Activated CD8-positive, alpha-beta T cell treated with anti-CD3 and anti-CD28 coated beads for 36 hours (primary cell): Measurements from ENCODE around the gene HCFC1. TPM values are rescaled to one million over a fixed set of nuclear protein-coding genes. Genes with fewer than 3 reads are reported as not detected.

Experiments used
- ATAC-seq: fragments of 200-7000 bp; cut with Tn5 transposase; one replicate; pipeline ENCODE4 v1.10.0; 2021; ENCODE audit warnings: mild to moderate bottlenecking, moderate library complexity
- CTCF ChIA-PET: fragments of 350-600 bp; sonication (Branson Sonifier 250); formaldehyde crosslinking; loops from one replicate; lab custom pipeline; 2021; ENCODE audit warnings: antibody characterized with exemption; lab: Charles Lee
- POLR2A ChIA-PET: fragments of 350-600 bp; sonication (Branson Sonifier 250); formaldehyde crosslinking; loops from one replicate; lab custom pipeline; 2021; ENCODE audit warnings: antibody characterized with exemption; lab: Charles Lee
- DNase-seq: peaks from one replicate; pipeline ENCODE4 v3.0.0-alpha.2; 2020
- H3K27ac Mint-ChIP-seq: one replicate; pipeline ENCODE4 v1.8.0; 2021; ENCODE audit warnings: mild to moderate bottlenecking, mixed read lengths
- H3K27me3 Mint-ChIP-seq: one replicate; pipeline ENCODE4 v1.8.0; 2021; ENCODE audit warnings: mixed read lengths
- H3K36me3 Mint-ChIP-seq: one replicate; pipeline ENCODE4 v1.8.0; 2021; ENCODE audit warnings: low read depth, mixed read lengths
- H3K4me1 Mint-ChIP-seq: one replicate; pipeline ENCODE4 v1.8.0; 2021; ENCODE audit warnings: low read depth, mixed read lengths
- H3K4me3 Mint-ChIP-seq: one replicate; pipeline ENCODE4 v1.8.0; 2021; ENCODE audit warnings: mild to moderate bottlenecking, moderate library complexity, mixed read lengths
- H3K9me3 Mint-ChIP-seq: one replicate; pipeline ENCODE4 v1.8.0; 2021; ENCODE audit warnings: mixed read lengths
- CTCF ChIP-seq: fragments of 200-600 bp; IDR thresholded peaks from one replicate; pipeline ENCODE4 v1.8.0; 2022; ENCODE audit warnings: antibody characterized with exemption, mild to moderate bottlenecking
- intact Hi-C: fragments of 100-400 bp; cut with micrococcal nuclease; formaldehyde crosslinking; loops from one replicate; pipeline ENCODE4 v1.10.0; 2022
- total RNA-seq, 2 experiments: library from RNA; stranded (reverse); gene quantifications; one replicate each; pipeline ENCODE4 v1.2.3, GENCODE V29; 2021

Gene HCFC1
- total RNA-seq, 2 experiments from 2014 or later = 115 to 116 TPM

DNA sequence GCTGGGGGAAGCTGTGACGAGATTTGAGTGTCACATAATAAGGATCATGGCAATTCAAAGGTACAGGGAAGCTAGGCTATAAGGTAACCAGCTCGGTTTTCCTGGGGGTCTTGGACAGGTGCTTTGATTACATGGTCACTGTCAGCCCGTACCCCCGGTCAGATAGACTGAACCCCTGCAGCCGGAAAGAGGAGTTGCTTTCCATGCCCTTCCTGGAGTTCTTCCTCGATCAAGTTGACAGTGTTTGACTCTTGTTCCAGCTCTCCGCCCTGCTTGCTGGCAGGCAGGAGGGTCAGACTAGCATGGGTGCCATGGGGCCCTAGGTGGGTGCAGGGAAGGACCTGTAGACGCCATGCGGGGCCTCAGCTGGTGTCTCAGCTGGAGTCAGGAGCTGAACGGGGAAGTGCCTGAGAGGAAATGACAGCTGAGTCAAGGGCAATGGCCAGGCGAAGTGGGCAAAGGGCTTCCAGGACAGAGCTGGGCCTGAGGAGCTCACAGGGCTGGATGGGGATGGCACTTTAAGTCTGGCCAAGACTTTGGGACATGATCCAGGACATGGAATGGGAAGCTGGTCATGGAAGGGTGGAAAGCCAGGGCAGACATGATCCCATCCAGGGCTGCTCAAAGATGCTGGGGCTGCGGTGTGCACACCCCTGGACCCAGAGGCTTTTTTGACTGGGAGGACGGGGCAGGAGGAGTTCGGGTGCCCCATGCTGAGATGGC, 2.5 kb upstream of the HCFC1 start:
- intact Hi-C loops = no loop called here
- no peaks in the 10 kb centered on the region for H3K27me3 Mint-ChIP-seq

GRCh38 chrX:153973127-153974002, 1.7 kb upstream of the HCFC1 start:
- peak overlapping the region; percentile 98 for H3K27ac Mint-ChIP-seq
- H3K9me3 Mint-ChIP-seq = no peaks in the 10 kb centered on the region
- no peaks in the 10 kb centered on the region for H3K27me3 Mint-ChIP-seq
- no peak for TF ChIP-seq CTCF
- ATAC-seq (no peak), DNase-seq (no peak)
- intact Hi-C loops = no loop called here
- peak overlapping the region; percentile 88 for H3K4me3 Mint-ChIP-seq
- peaks cover 15% of the 10 kb centered on the region for H3K4me1 Mint-ChIP-seq
- H3K36me3 Mint-ChIP-seq = peaks cover 27% of the 10 kb centered on the region
- ChIA-PET CTCF (interaction anchor here (0.9 to 1.3 kb wide), 2 partner anchors 39 to 41 kb away, joined by 3 to 4 read pairs; no protein-coding TSS in a partner anchor), POLR2A (interaction anchor here (0.7 to 12.0 kb wide), 9 partner anchors 8 to 467 kb away, joined by 3 to 105 read pairs (median 3); partner anchors contain the start of gene ARHGAP4)

More for the DNA sequence above, 2.5 kb upstream of the HCFC1 start:
- DNase-seq (no peak), ATAC-seq (no peak)
- POLR2A ChIA-PET = interaction anchor here (0.7 to 12.0 kb wide), 6 partner anchors 7 to 353 kb away, joined by 3 to 105 read pairs (median 13); partner anchors contain the start of gene ARHGAP4
- Mint-ChIP-seq H3K4me1 (peaks cover 15% of the 10 kb centered on the region), H3K9me3 (no peaks in the 10 kb centered on the region), H3K27ac (peak overlapping the region; percentile 98), H3K36me3 (peaks cover 21% of the 10 kb centered on the region), H3K4me3 (peak overlapping the region; percentile 88)
- CTCF ChIA-PET = interaction anchor here (0.9 to 1.3 kb wide), 2 partner anchors 39 to 40 kb away, joined by 3 to 4 read pairs; no protein-coding TSS in a partner anchor
- TF ChIP-seq CTCF = no peak

- peak; percentile 55 for ATAC-seq
- DNase-seq = peak; percentile 93
- peaks cover 17% of the 10 kb centered on the region for H3K4me1 Mint-ChIP-seq
- no peaks in the 10 kb centered on the region for H3K9me3 Mint-ChIP-seq
- H3K27ac Mint-ChIP-seq = peak within 1 kb of the TSS; percentile 100
- intact Hi-C loops = no loop called here
- no peaks in the 10 kb centered on the region for H3K27me3 Mint-ChIP-seq
- ChIA-PET POLR2A (interaction anchor here (1.0 to 12.0 kb wide), 10 partner anchors 9 to 468 kb away, joined by 3 to 105 read pairs (median 9); partner anchors contain the start of genes ARHGAP4 and RPL10), CTCF (interaction anchor here (1.3 kb wide), 1 partner anchor 42 kb away, joined by 4 read pairs; no protein-coding TSS in a partner anchor)
- peak within 1 kb of the TSS; percentile 93 for H3K4me3 Mint-ChIP-seq
- H3K36me3 Mint-ChIP-seq = peaks cover 36% of the 10 kb centered on the region
- no peak for TF ChIP-seq CTCF
Measured at GRCh38 chrX:153972368-153973126, 929 bp upstream of the HCFC1 start, which contains the start of gene TMEM187. TSS of gene TMEM187 (plus strand) at chrX:153972754. CDS start at chrX:153982063, 9,309 bp downstream.

DNA sequence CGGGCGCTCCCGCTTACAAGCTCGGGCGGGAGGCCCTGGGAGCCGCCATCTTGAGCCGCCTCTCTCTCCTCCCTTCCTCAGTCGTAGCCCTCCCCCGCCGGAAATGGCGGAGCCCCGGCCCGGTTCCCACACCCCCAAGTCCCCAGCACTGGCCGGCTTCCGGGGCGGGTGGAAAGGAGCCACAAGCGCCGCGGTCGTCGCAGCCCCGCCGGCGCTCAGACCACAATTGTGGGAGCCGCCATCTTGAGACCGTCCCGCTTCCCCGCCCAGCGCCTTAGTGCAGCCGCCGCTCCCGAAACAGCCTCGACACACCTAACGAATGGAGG, 531 bp downstream of the HCFC1 start:
- peak; percentile 87 for DNase-seq
- Mint-ChIP-seq H3K27me3 (no peaks in the 10 kb centered on the region), H3K4me3 (peak overlapping the region; percentile 93), H3K9me3 (no peaks in the 10 kb centered on the region), H3K36me3 (peaks cover 48% of the 10 kb centered on the region), H3K27ac (peak overlapping the region; percentile 100), H3K4me1 (peaks cover 29% of the 10 kb centered on the region)
- TF ChIP-seq CTCF = no peak
- ATAC-seq = peak; percentile 24
- intact Hi-C loops = no loop called here
- POLR2A ChIA-PET = interaction anchor here (0.6 to 12.0 kb wide), 17 partner anchors 10 to 427 kb away, joined by 3 to 105 read pairs (median 4); partner anchors contain the start of genes ARHGAP4, NAA10, RPL10 and SSR4
- CTCF ChIA-PET = interaction anchor here (1.0 to 1.6 kb wide), 3 partner anchors 42 to 44 kb away, joined by 3 to 7 read pairs (median 3); partner anchors contain the start of gene ARHGAP4
